Heart right ventricle (tissue), 16 donors: ENCODE data around the gene B3GNT3. TPM values are rescaled to one million over a fixed set of nuclear protein-coding genes. Genes with fewer than 3 reads are reported as not detected.

ENCODE experiments used
- ATAC-seq, 8 donors: fragments of 200-7000 bp; cut with Tn5 transposase; one replicate each; pipeline ENCODE4 v1.9.1; 2020; ENCODE audit warnings: mild to moderate bottlenecking in 8 of 8, moderate library complexity in 8 of 8, moderate number of reproducible peaks in 1 of 8
- DNase-seq, 2 donors: peaks; one replicate each; pipeline ENCODE4 v3.0.0-alpha.2; 2020
- H3K27ac ChIP-seq, 10 donors: fragments of 200-600 bp; sonication (generic) in 2 of 10; one replicate each; pipeline versions ENCODE4 v1.5.0 to v1.8.0; 2020 to 2022; ENCODE audit warnings: mild to moderate bottlenecking in 3 of 10
- H3K27me3 ChIP-seq, 7 donors: fragments of 200-600 bp; one replicate each; pipeline ENCODE4 v1.8.0; 2021 to 2022; ENCODE audit warnings: mild to moderate bottlenecking in 2 of 7
- H3K36me3 ChIP-seq, 9 donors: fragments of 200-600 bp; sonication (generic) in 1 of 9; one replicate each; pipeline versions ENCODE4 v1.5.0 to v1.8.0; 2020 to 2022; ENCODE audit warnings: mild to moderate bottlenecking in 2 of 9
- H3K4me1 ChIP-seq, 9 donors: fragments of 200-600 bp; sonication (generic) in 1 of 9; one replicate each; pipeline versions ENCODE4 v1.5.0 to v1.8.0; 2020 to 2022; ENCODE audit warnings: mild to moderate bottlenecking in 4 of 9
- H3K4me3 ChIP-seq, 10 donors: fragments of 200-600 bp; sonication (generic) in 2 of 10; one replicate each; pipeline versions ENCODE4 v1.5.0 to v1.8.0; 2020 to 2022; ENCODE audit warnings: mild to moderate bottlenecking in 7 of 10, moderate library complexity in 2 of 10
- H3K9me3 ChIP-seq, 11 donors: fragments of 200-600 bp in 10 of 11; sonication (generic) in 2 of 11; one replicate each; pipeline versions ENCODE4 v1.5.0 to v1.8.0; 2013 to 2022; ENCODE audit warnings: mild to moderate bottlenecking in 2 of 11, control low read depth in 1 of 11, moderate library complexity in 1 of 11
- WGBS, 2 donors: extraction: QIAGEN DNeasy Blood & Tissue Kit; methylation state at CpG; one replicate each; pipeline ENCODE4 v1.1.7; 2013; ENCODE audit warnings: inconsistent platforms in 1 of 2; 5-methylcytosine and 5-hydroxymethylcytosine counted together
- intact Hi-C, 10 donors: fragments of 100-400 bp; cut with DNase I; formaldehyde crosslinking; loops; one replicate each; pipeline versions ENCODE4 v1.11.1 to v1.14.2; 2022
- polyA plus RNA-seq, 2 donors: library from polyadenylated mRNA; stranded (reverse); fragments of 200-250 nt; gene quantifications; one replicate each; pipeline ENCODE4 v1.2.3, GENCODE V29; 2013
- total RNA-seq, 10 donors: library from RNA; stranded (reverse); fragmentation: NEBNext Ultra II Directional in 3 of 10; extraction: Animal tissue kit (Norgen Biotek cat#: 25700) in 3 of 10; gene quantifications; one replicate each; pipeline versions ENCODE4 v1.2.1 to v1.2.4, GENCODE V29; 2021 to 2023
- TF ChIP-seq, protein P1 (sequence below), 9 donors: fragments of 200-600 bp; sonication (generic) in 2 of 9; IDR thresholded peaks; one replicate each; pipeline versions ENCODE4 v1.5.0 to v1.8.0; 2021 to 2022; ENCODE audit warnings: antibody characterized with exemption in 9 of 9, mild to moderate bottlenecking in 5 of 9, moderate library complexity in 1 of 9
- donor health status: Arrhythmogenic right ventricular cardiomyopathy.
- donor health status: ischemic (EF 13 %, LVEDD 7.1; RV severe dilation, severe dysfunction).
- donor health status: healthy with polysubstance abuse.
- donor health status: DM: no; HTN: yes; CAD: no.
- donor health status: DM: no; HTN: no; CAD: no.
- donor health status: ischemic (EF 25% LVEDD 6.9; RV normal size, moderate dysfunction).
- donor health status: ischemic (EF 25% LVEDD 5.7; RV mildly dilated, moderate dysfunction).
- donor health status: healthy.
- donor health status: DM: yes; HTN: yes; CAD: no.
- donor health status: Ischemic cardiomyopathy.
- donor health status: ischemic (EF 35%, LVEDD 5.7; RV mildly dilated, moderate dysfunction).
- donor health status: nonischemic (EF 11% LVEDD 7.7; RV severe dilation, severe dysfunction).
- donor health status: DM: yes; HTN: yes; CAD: no.
- donor health status: PGD.
- donor health status: ischemic (EF 29% LVEDD 5.4; RV normal size, mild dysfunction).
- donor health status: nonischemic (EF 23%, LVEDD 6.1; RV moderate dilation, normal function).

B3GNT3 gene
- total and polyA plus RNA-seq, 12 donors: not detected

DNA sequence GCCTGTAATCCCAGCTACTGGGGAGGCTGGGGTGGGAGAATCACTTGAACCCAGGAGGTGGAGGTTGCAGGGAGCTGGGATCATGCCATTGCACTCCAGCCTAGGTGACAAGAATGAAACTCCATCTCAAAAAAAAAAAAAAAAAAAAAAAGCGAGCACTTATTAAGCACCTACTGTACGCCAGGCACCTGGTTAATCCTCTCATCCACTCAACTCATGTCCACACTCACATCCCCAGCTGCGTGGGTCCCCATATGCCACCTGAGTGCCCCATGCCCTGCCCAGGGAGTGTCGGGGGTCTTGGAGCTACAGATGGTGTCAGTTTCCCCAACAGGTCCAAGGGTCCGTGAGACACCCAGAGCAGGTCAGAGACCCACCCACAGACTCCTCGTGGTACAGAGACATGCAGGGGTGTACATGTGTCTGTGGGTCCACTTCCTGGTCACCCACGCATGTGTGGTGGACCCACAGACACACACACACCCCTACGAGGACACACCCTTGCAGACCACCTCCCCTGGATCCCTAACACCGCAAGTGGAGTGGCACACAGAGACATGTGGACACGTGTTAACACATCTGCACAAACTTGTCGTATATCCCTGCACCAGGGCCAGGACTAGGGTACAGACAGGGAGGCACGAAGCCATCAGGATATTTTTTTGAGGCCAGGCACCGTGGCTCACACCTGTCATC, 22.9 kb downstream of the B3GNT3 start:
- no peak overlapping the region for H3K4me3 ChIP-seq
- no peak overlapping the region for H3K27ac ChIP-seq
- H3K4me1 ChIP-seq: no peaks in the 10 kb centered on the region
- no peaks in the 10 kb centered on the region for H3K9me3 ChIP-seq
- WGBS, 2 donors: 76 to 80% methylated on average over 13 of the region's 13 CpGs
- TF ChIP-seq, protein P1, sequence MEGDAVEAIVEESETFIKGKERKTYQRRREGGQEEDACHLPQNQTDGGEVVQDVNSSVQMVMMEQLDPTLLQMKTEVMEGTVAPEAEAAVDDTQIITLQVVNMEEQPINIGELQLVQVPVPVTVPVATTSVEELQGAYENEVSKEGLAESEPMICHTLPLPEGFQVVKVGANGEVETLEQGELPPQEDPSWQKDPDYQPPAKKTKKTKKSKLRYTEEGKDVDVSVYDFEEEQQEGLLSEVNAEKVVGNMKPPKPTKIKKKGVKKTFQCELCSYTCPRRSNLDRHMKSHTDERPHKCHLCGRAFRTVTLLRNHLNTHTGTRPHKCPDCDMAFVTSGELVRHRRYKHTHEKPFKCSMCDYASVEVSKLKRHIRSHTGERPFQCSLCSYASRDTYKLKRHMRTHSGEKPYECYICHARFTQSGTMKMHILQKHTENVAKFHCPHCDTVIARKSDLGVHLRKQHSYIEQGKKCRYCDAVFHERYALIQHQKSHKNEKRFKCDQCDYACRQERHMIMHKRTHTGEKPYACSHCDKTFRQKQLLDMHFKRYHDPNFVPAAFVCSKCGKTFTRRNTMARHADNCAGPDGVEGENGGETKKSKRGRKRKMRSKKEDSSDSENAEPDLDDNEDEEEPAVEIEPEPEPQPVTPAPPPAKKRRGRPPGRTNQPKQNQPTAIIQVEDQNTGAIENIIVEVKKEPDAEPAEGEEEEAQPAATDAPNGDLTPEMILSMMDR (IDR thresholded peaks at IDR 0.05): no peak
- intact Hi-C loops: no loop called here
- peaks cover 0 to 62% (median 25%) of the 10 kb centered on the region in 7 donors for H3K27me3 ChIP-seq
- ATAC-seq (no peak), DNase-seq (no peak)
- H3K36me3 ChIP-seq: no peaks in the 10 kb centered on the region

- DNase-seq (no peak), ATAC-seq (no peak)
- TF ChIP-seq, protein P1 (IDR thresholded peaks at IDR 0.05): no peak
- Histone ChIP-seq H3K27me3 (peaks cover 0 to 52% (median 22%) of the 10 kb centered on the region in 7 donors), H3K27ac (no peak within 1 kb of the TSS), H3K4me1 (no peaks in the 10 kb centered on the region), H3K9me3 (no peaks in the 10 kb centered on the region), H3K4me3 (no peak within 1 kb of the TSS), H3K36me3 (peaks cover 0 to 9% (median 0%) of the 10 kb centered on the region in 9 donors)
- WGBS, 2 donors: 60 to 61% methylated on average over 34 of the region's 34 CpGs
- intact Hi-C loops: no loop called here
Measured at GRCh38 chr19:17821190-17821589, 26.3 kb downstream of the B3GNT3 start, which contains the start of gene INSL3. INSL3 (minus strand) TSS chr19:17821519; CDS start chr19:17821506, 13 bp downstream.

DNA sequence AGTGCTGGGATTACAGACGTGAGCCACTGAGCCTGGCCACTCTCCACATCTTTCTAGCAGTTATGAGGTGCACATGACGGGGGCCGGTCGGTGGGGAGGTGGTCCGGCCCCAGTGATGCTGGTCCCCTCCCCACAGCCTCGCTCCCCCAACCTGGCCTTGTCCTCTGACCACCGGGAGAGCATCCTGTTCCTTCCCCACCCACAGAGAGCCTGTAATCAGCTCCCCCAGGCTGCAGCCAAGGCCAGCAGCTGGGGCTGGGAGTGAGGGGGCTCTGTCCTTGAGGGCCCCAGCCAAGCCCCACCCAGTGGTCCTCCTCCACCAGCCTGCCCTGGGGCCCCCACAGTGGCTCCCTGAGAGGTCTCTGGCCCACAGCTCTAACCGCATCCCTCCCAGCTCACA, 29.4 kb downstream of the B3GNT3 start:
- no peak for ATAC-seq
- Histone ChIP-seq H3K27me3 (peaks cover 0 to 42% (median 15%) of the 10 kb centered on the region in 7 donors), H3K36me3 (peaks cover 0 to 29% (median 0%) of the 10 kb centered on the region in 9 donors), H3K27ac (no peak overlapping the region), H3K4me3 (no peak overlapping the region), H3K4me1 (no peaks in the 10 kb centered on the region), H3K9me3 (no peaks in the 10 kb centered on the region)
- DNase-seq: no peak
- intact Hi-C loops: no loop called here
- TF ChIP-seq, protein P1 (IDR thresholded peaks at IDR 0.05): no peak
- WGBS, 2 donors: 49 to 60% methylated on average over 8 of the region's 8 CpGs

GRCh38 chr19:17826508-17827056, 31.6 kb downstream of the B3GNT3 start:
- 84 to 93% methylated on average over 13 of the region's 13 CpGs for WGBS, 2 donors
- TF ChIP-seq, protein P1 (IDR thresholded peaks at IDR 0.05): no peak
- Histone ChIP-seq H3K4me3 (no peak overlapping the region), H3K27ac (no peak overlapping the region), H3K9me3 (no peaks in the 10 kb centered on the region), H3K36me3 (peaks cover 0 to 47% (median 0%) of the 10 kb centered on the region in 9 donors), H3K4me1 (peaks cover 0 to 5% (median 0%) of the 10 kb centered on the region in 9 donors), H3K27me3 (peaks cover 0 to 46% (median 27%) of the 10 kb centered on the region in 7 donors)
- ATAC-seq (no peak), DNase-seq (no peak)
- intact Hi-C loops: no loop called here
